OCI-LY1 (cell line): ENCODE data around the gene SURF2.

Experiments used
- H2AFZ ChIP-seq: fragments of 200-600 bp; sonication (generic), shearing (Covaris generic); 2 replicates; pipeline ENCODE4 v1.6.0; 2014; ENCODE audit warnings: antibody characterized with exemption, mild to moderate bottlenecking, low read length
- H3F3A ChIP-seq: fragments of 200-600 bp; sonication (generic), shearing (Covaris generic); 2 replicates; pipeline ENCODE4 v1.6.0; 2014; ENCODE audit warnings: mild to moderate bottlenecking, antibody characterized with exemption, low read length, moderate library complexity; ENCODE audit not compliant: insufficient read depth
- H3K27ac ChIP-seq: fragments of 200-600 bp; sonication (generic); 2 replicates; pipeline ENCODE4 v1.5.1; 2014; ENCODE audit warnings: low read length, mixed run types, mild to moderate bottlenecking, low read depth; ENCODE audit not compliant: poor library complexity, severe bottlenecking
- H3K27me3 ChIP-seq: fragments of 200-600 bp; sonication (generic); 2 replicates; pipeline ENCODE4 v1.6.0; 2014; ENCODE audit warnings: antibody characterized with exemption, mild to moderate bottlenecking, low read length, moderate library complexity; ENCODE audit not compliant: insufficient read depth
- H3K36me3 ChIP-seq: fragments of 200-600 bp; sonication (generic); 2 replicates; pipeline ENCODE4 v1.6.1; 2014; ENCODE audit warnings: mild to moderate bottlenecking, antibody characterized with exemption, low read length, moderate library complexity, mixed read lengths; ENCODE audit not compliant: insufficient read depth
- H3K4me1 ChIP-seq: fragments of 200-600 bp; sonication (generic); 2 replicates; pipeline ENCODE4 v1.5.1; 2014; ENCODE audit warnings: mild to moderate bottlenecking, low read length, moderate library complexity; ENCODE audit not compliant: insufficient read depth, severe bottlenecking
- H3K4me2 ChIP-seq: fragments of 200-600 bp; sonication (generic), shearing (Covaris generic); 2 replicates; pipeline ENCODE4 v1.6.1; 2014; ENCODE audit warnings: low read length
- H3K4me3 ChIP-seq: fragments of 200-600 bp; sonication (generic); 2 replicates; pipeline ENCODE4 v1.5.1; 2014; ENCODE audit warnings: low read length, low read depth, mild to moderate bottlenecking, mixed read lengths; ENCODE audit not compliant: poor library complexity, severe bottlenecking
- H3K79me2 ChIP-seq: fragments of 200-600 bp; shearing (Covaris generic); 2 replicates; pipeline ENCODE4 v1.6.1; 2016; ENCODE audit warnings: mixed run types, low read length, mixed read lengths; ENCODE audit not compliant: insufficient read depth
- H3K9ac ChIP-seq: fragments of 200-600 bp; sonication (generic), shearing (Covaris generic); 2 replicates; pipeline ENCODE4 v1.6.1; 2014; ENCODE audit warnings: mild to moderate bottlenecking, low read length, mixed read lengths
- H3K9me2 ChIP-seq: fragments of 200-600 bp; sonication (generic), shearing (Covaris generic); 2 replicates; pipeline ENCODE4 v1.6.1; 2014; ENCODE audit warnings: low read depth, mild to moderate bottlenecking, low read length, mixed read lengths
- H3K9me3 ChIP-seq: fragments of 200-600 bp; shearing (Covaris generic); 2 replicates; pipeline ENCODE4 v1.6.1; 2014; ENCODE audit warnings: low read length, mixed read lengths
- H4K20me1 ChIP-seq: fragments of 200-600 bp; sonication (generic), shearing (Covaris generic); 2 replicates; pipeline ENCODE4 v1.6.0; 2016; ENCODE audit warnings: mild to moderate bottlenecking, low read length; ENCODE audit not compliant: insufficient read depth
- EZH2 ChIP-seq: fragments of 200-600 bp; sonication (generic), shearing (Covaris generic); IDR thresholded peaks from 2 replicates; pipeline ENCODE4 v1.8.0; 2017; ENCODE audit warnings: borderline replicate concordance, mixed run types, mild to moderate bottlenecking, antibody characterized with exemption, low read length, moderate library complexity, mixed read lengths
- TF ChIP-seq, protein P1 (sequence below): fragments of 200-600 bp; sonication (generic), shearing (Covaris generic); IDR thresholded peaks from 2 replicates; pipeline ENCODE4 v1.5.1; 2017; ENCODE audit warnings: mild to moderate bottlenecking, antibody characterized with exemption, low read length, moderate library complexity, mixed read lengths

Gene SURF2

DNA sequence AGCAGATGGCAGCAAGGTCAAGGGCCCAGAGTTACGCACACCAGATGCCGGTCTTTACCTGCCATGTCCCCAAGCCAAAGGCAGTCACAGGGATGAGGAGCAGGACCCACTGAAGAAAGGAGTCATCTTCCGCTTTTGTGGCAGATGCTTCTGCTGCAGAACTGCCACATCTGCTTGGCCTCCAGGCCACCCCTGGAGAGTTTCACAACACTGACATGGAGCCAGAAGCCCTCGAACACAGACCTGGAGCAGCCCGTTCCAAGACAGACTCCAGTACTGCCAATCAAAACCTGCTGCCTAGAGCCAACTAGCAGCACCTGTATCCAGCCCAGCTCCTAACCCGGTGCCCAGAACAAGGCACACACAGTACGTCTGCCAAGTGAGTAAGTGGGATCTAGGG is 1.6 kb upstream of the SURF2 start:
- Histone ChIP-seq H3K79me2 (no peaks in the 10 kb centered on the region; the same call in 1 of the 2 replicates), H3K36me3 (peaks cover 61% of the 10 kb centered on the region), H2AFZ (no peak overlapping the region), H3K9me2 (no peaks in the 10 kb centered on the region), H3K9me3 (no peaks in the 10 kb centered on the region), H3K27me3 (no peaks in the 10 kb centered on the region), H3K27ac (peak overlapping the region; percentile 13), H3K4me2 (peak overlapping the region; percentile 91), H3K9ac (no peak overlapping the region; the same call in 1 of the 2 replicates), H3F3A (peaks cover 26% of the 10 kb centered on the region), H3K4me3 (peak overlapping the region; percentile 90), H4K20me1 (no peaks in the 10 kb centered on the region), H3K4me1 (peaks cover 38% of the 10 kb centered on the region)
- TF ChIP-seq, protein P1, sequence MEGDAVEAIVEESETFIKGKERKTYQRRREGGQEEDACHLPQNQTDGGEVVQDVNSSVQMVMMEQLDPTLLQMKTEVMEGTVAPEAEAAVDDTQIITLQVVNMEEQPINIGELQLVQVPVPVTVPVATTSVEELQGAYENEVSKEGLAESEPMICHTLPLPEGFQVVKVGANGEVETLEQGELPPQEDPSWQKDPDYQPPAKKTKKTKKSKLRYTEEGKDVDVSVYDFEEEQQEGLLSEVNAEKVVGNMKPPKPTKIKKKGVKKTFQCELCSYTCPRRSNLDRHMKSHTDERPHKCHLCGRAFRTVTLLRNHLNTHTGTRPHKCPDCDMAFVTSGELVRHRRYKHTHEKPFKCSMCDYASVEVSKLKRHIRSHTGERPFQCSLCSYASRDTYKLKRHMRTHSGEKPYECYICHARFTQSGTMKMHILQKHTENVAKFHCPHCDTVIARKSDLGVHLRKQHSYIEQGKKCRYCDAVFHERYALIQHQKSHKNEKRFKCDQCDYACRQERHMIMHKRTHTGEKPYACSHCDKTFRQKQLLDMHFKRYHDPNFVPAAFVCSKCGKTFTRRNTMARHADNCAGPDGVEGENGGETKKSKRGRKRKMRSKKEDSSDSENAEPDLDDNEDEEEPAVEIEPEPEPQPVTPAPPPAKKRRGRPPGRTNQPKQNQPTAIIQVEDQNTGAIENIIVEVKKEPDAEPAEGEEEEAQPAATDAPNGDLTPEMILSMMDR, result no peak
- TF ChIP-seq EZH2, result no peak

DNA sequence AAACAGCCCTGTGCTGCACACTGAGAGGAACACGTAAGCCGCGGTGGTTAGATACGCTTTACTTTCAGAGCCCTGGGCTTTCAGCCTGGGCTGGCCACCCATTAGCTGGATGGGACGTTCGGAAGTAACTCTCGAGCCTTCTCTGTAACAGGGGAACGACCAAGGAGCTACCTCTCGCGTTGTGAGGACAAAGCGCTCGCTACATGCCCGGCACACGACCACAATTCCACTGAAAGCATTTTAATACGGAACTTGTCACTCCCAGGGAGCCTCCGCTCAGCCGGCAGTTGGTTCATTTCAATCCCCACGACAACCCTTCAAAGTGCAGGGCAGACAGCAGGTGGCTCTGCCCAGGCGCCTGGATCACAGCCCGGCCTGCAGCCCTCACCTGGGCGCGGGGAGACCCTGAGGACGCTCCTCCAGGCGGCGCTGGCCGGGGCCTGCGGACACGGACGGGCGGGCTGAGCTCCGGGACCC is 431 bp upstream of the SURF2 start:
- H3K79me2 ChIP-seq, result no peaks in the 10 kb centered on the region; the same call in 1 of the 2 replicates

DNA sequence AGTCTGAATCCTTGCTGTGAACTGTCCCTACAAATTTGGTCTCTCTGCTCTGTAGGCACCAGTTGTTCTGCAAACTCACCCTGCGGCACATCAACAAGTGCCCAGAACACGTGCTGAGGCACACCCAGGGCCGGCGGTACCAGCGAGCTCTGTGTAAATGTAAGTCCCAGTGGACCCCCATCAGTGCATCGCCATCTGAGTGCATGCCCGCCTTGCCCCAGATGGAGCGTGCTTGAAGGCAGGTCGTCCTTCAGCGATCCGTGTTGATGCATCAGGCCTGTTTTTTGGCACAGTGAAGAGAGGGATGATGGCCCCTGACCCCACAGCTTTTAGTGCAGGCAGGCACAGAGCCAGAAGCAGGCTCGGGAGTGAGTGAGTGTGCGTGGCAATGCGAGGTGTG is 1.3 kb downstream of the SURF2 start:
- peaks cover 61% of the 10 kb centered on the region for H3K36me3 ChIP-seq

More for the DNA sequence above, 431 bp upstream of the SURF2 start:
- TF ChIP-seq EZH2, result no peak
- TF ChIP-seq, protein P1, result no peak
- Histone ChIP-seq H3K9me2 (no peaks in the 10 kb centered on the region), H3K4me3 (peak overlapping the region; percentile 90), H3K27me3 (no peaks in the 10 kb centered on the region), H3K4me1 (peaks cover 29% of the 10 kb centered on the region), H3K36me3 (peaks cover 61% of the 10 kb centered on the region), H3K9ac (peak overlapping the region; percentile 84), H3F3A (peaks cover 16% of the 10 kb centered on the region), H3K9me3 (no peaks in the 10 kb centered on the region), H2AFZ (no peak overlapping the region), H3K4me2 (peak overlapping the region; percentile 91), H3K27ac (peak overlapping the region; percentile 49), H4K20me1 (no peaks in the 10 kb centered on the region)

More for the DNA sequence above, 1.3 kb downstream of the SURF2 start:
- Histone ChIP-seq H4K20me1 (no peaks in the 10 kb centered on the region), H3K9me3 (no peaks in the 10 kb centered on the region), H3K79me2 (no peaks in the 10 kb centered on the region; the same call in 1 of the 2 replicates), H3K27ac (no peak overlapping the region), H3K4me2 (peak overlapping the region; percentile 95), H3K4me1 (peaks cover 29% of the 10 kb centered on the region), H3K4me3 (peak overlapping the region; percentile 90), H3K9ac (peak overlapping the region; percentile 80; the same call in 1 of the 2 replicates), H3K27me3 (no peaks in the 10 kb centered on the region), H2AFZ (no peak overlapping the region), H3F3A (peaks cover 9% of the 10 kb centered on the region), H3K9me2 (no peaks in the 10 kb centered on the region)
- TF ChIP-seq, protein P1, result no peak
- TF ChIP-seq EZH2, result no peak
